GM12801 (cell line): ENCODE measurements around the gene PPIL1.

Source experiments
- TF ChIP-seq, protein P1 (sequence below): IDR thresholded peaks from one replicate; pipeline ENCODE4 v1.5.1; 2011; ENCODE audit warnings: control low read depth; ENCODE audit not compliant: insufficient read length; ENCODE audit errors: extremely low read depth

Gene PPIL1

DNA sequence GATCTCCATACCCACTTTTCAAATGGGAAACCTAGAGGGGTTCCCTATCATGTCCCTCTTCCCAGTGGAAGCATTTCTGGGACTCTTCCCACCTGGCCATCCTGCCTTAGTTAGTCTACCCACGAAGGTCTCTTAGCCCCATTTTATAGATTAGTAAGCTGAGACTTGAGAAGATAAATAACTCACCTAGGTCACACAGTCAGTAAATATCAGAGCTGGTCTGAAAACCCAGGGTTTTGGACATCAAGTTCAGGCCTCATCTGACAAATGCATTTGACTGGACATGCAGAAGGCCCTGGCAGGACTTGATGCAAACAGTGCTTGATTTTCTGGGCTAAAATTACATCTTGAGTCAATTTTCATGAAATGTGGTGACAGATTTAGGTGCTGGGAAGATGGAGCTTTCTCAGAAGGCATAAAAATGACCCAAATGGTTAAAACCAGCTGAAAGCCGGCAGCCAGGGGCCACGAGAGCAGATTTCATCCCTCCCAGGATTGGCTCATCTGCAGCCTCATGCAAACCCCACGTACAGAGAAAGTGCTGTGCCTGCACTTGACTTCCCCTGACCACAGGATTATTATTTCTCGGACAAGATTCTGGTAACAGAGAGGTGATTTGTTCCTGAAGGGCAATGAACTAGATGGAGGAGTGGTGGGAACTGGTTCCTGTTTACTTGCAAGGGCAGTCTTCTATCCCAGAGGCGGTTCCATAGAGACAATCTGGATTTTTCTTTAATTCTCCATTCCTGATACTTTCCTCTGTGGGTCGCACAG lies 58.5 kb downstream of the PPIL1 start:
- TF ChIP-seq, protein P1, sequence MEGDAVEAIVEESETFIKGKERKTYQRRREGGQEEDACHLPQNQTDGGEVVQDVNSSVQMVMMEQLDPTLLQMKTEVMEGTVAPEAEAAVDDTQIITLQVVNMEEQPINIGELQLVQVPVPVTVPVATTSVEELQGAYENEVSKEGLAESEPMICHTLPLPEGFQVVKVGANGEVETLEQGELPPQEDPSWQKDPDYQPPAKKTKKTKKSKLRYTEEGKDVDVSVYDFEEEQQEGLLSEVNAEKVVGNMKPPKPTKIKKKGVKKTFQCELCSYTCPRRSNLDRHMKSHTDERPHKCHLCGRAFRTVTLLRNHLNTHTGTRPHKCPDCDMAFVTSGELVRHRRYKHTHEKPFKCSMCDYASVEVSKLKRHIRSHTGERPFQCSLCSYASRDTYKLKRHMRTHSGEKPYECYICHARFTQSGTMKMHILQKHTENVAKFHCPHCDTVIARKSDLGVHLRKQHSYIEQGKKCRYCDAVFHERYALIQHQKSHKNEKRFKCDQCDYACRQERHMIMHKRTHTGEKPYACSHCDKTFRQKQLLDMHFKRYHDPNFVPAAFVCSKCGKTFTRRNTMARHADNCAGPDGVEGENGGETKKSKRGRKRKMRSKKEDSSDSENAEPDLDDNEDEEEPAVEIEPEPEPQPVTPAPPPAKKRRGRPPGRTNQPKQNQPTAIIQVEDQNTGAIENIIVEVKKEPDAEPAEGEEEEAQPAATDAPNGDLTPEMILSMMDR: no peak

DNA sequence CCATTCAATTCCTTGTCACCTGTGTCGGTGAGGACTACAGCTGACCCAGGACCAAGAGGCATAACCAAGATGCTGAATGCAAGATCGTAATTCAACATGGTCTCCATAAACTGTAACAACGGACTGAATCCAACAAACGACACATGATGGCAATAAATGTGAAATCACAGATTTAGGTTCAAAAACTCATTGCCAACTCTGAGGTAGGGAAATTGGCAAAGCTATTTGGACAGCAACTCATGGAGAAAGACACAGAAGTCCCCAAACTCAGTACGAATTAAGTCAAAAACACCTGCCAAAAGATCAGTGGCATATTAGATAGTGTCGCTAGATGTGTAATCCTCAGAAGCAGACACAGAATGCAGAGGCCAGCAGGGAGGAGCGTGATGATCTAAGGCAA lies 60.4 kb downstream of the PPIL1 start:
- TF ChIP-seq, protein P1: no peak

DNA sequence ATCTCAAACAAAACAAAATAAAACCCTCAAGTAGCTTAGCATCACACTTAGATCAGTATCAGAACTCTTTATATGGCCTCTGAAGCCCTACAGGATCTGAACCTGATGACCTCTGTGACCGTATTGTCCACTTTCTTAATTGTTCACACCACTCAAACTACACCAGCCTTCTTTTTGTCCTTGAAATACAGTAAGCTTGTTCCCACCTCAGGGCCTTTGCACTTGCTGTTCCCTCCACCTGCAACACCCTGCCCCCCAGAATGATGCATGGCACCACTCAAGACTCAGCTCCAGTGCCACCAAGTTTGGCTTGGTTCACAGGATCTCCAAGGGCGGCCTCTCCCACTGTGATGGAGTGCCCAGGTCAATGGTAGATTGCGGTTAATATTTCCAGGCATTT lies 61.1 kb downstream of the PPIL1 start:
- TF ChIP-seq, protein P1: no peak

DNA sequence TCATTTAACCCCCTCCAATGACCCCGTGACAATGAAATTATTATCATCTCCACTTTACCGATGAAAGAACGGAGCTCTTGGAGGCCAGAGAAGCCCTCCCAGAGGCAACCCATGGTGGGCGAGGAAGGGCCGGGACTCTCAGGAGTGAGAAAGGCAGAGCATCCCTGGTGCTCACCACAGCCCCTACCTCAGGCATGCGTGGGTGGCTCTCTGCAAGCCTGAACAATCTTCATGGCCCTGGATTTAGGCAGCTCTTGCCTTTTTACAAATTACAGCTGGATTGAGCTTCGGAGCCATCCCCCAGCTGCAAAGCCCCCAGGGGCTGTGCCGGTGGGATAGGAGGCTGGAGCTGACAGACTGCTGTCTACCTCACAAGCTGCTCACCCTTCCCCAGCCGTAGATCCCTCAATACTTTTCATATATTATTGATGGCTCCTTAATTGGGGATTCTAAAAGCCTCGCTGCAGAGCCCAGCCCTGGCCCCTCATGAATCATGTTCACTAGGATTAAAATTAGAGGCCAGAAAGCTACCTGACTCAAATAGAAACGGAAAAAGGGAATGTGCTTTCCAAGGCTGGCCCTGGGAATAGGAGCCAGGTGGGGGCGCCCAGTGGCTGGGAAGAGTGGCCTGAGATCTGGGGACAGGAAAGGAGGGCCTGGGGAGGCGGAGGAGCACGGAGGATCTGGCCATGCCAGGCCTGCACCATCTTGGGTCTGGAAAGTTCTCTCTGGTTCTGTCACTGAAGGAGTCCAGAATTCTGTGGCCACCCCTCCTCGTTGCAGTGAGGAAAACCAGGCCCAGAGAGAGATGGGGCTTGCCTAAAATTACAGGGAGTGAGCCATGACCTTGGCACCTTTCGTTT lies 64.4 kb downstream of the PPIL1 start:
- TF ChIP-seq, protein P1: no peak

DNA sequence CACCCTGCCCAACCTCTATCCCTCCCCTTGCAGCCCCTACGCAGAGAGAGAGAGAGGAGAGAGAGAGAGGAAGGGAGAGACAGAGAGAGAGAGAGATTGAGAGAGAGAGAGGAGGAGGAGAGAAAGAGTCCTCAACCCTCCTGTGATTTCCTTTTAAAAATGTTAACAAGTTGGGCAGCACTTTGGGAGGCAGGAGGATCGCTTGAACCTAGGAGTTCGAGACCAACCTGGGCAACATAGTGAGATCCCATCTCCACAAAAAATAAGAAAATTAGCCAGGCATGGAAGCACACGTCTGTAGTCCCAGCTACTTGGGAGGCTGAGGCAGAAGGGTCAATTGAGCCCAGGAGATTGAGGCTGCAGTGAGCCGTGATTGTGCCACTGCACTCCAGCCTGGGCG lies 65.4 kb downstream of the PPIL1 start:
- TF ChIP-seq, protein P1: no peak

DNA sequence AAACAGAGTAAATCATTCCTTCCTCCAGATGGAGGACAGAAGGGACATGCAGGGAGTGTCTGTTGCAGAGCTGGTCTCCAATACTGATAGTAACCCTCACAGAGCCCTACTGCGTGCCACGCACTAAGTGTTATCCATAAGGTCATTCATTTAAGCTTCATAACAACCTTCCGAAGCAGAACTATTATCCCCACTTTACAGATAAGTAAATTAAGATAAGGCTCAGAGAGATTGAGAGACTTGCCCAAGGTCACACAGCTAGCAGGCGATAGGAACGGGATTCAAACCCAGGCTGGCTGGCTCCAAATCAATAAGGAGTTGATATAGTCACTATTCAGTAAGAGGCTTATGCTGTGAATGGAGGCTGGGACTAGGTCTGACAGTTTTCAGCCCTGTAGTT lies 66.0 kb downstream of the PPIL1 start:
- TF ChIP-seq, protein P1: no peak

DNA sequence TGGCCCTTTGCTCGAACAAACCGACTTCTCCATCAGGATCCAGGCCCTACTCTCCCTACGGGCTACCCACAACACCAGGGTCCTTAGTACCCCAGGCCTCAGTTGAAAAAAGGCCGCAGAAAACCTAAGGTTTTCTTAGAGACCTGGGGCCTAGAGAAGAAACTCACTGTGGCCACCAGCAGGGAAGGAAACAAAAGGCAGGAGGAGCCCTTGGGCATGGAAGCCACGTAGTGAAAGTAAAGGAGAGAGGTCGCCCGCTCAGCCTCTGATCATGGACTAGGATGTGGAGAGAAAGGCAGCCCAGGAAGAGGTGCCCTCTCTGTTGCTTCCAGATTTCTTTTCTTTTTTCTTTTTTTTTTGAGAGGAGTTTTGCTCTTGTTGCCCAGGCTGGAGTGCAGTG lies 66.9 kb downstream of the PPIL1 start:
- TF ChIP-seq, protein P1: no peak
